ENCODE results near the gene SPOCK2.
"Not testable (repeated sequence)": the region's sequence is repeated elsewhere in the genome, so short reads cannot be mapped to it uniquely, and the experiment has no call there.

Gene SPOCK2

DNA sequence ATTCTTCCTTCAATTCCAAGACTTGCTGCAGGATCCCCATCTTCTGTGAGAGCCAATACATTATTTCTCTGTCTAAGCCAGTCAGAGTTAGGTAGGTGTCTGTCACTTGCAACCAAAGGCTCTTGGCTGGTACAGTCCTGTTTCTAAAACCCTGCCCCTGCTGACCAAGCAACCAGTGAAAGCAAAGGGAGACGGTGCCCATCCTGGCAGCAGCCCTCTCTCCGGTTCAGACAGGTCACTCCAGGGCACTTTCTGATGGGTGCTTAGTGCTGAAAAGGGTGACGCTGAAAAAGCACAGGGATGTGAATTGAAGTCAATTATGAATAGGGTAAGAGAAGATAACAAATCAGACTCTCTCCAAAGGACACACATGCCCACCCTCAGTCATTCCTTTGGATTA is 37.5 kb downstream of the SPOCK2 start:
- no peak for DNase-seq

DNA sequence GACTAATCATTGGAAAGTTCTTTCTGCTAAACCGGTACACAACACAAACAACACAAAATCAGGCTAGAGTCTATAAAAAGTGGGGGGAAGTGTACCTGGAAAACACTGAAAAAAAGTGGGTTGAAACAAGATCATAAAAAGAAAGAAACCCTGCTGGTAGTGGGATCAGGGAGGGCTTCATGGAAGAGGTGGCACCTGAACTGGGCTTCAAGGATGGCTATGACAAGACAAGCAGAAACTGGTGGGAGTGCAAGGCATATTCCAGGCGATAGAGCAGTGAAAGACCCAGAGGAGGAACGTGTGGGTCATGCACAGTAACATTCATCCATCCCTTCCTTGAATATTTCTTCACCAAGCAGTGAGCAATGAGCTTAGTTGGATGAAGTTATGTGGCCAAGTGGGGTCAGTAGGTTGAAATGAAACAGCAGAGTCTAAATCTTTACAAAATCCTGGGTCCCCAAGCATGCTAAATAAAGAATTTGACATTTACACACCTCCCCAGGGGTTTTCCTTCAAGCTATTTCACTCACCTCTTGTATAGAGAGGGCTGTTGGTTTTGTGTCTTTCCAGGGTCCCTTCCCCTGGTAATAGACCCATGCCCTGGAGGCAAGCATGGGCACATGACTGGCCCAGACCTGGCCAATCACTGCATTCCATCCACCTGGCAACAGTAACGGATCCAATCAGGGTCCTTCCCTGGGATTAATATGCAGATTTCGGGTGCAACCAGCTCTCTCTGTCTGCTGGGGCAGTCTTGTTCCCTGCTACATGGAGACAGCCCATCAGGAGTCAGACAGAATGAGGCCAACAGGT is 38.2 kb downstream of the SPOCK2 start:
- no peak for DNase-seq

DNA sequence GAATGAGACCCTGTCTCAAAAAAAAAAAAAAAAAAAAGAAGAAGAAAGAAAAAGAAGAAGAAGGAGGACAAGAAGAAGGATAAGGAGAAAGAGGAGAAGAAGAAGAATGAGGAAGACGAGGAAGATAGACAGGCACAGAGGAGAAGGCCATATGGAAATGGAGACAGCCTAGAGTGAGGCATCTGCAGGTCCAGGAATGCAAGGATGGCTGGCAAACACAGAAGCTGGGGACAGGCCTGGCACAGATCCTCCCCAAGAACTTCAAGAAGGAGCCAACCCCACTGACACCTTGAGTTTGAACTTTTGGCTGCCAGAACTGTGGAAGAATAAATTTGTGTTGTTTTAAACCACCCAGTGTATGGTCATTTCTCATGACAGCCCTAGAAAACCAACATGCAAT is 38.9 kb downstream of the SPOCK2 start:
- DNase-seq = no peak

DNA sequence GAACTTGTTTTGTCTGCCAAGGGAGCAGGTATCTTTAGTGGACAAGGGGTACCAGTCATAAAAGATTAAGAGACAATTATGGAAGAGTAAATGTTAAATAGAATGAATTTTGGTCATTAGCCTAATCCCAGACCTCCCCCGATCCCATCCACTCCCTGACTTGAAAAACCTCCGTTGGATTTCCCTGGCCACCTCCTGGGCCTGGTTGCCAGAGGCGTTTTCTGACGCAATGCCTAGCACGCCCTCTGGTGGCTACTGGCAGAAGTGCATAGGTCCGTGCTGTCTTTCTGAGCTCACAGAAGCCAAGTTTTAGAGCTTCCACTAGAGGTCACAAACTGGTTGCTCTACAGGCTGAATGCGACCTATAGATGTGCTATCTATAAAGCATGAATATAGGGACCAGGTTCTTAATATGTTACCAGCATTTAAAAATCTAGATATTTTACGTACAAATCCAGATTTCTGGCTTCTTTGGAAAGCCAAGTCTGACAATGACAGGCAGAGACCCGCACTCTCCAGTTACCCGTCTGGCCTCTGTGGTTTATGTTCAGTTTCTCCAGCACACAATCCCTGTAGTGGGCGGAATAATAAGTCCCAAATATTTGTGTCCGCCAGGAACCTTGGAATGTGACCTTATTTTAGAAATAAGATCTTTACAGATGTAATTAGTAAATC is 39.8 kb downstream of the SPOCK2 start:
- DNase-seq = peak; percentile 61 to 84

DNA sequence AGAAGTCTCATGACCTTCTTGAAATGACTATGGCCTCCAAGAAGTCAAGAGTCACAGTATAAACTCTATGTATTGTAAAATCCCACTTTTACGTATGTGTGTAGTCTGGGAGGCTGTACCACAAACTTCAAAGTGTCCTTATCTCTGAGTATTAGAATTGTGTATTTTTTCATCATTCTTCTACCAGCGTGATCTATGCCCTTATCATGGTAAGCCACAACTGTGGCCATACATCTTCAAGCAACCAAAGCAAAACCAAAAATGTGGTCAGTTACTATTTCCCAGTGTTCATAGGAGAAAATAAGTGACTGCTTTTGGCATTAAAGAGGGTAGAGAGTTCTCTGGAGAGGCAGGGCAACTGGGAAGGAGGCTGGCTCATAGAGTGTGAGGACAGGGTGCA is 42.8 kb downstream of the SPOCK2 start:
- DNase-seq = no peak

DNA sequence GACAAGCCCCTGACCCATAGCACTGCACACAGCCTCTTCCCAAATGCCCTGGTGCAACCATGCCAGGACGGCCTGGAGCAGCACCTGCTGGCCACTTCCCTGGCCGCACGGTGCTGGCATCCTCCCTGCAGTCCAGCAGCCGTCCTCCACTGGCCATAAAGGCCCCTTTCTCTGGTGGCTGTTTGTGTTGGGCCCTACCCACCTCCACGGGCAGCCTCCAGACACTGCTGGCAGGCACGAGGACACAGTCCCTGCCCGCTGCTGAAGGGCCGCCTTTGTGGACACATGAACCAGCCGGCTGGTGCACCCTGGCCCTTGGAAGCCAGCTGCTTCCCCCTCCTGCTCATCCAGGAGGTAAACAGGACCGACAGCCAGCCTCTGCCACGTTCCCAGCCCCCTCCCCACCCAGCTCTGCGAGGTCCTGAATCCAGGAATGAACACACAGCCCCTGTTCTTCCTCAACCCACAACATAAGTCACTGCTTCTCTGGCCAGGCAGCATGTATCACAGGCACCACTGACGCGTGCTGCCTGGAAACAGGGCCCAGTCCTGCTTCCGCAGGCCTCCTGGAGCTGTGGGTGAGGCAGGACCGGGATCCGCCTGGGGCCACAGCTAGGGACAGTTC is 43.8 kb downstream of the SPOCK2 start:
- DNase-seq = no peak

DNA sequence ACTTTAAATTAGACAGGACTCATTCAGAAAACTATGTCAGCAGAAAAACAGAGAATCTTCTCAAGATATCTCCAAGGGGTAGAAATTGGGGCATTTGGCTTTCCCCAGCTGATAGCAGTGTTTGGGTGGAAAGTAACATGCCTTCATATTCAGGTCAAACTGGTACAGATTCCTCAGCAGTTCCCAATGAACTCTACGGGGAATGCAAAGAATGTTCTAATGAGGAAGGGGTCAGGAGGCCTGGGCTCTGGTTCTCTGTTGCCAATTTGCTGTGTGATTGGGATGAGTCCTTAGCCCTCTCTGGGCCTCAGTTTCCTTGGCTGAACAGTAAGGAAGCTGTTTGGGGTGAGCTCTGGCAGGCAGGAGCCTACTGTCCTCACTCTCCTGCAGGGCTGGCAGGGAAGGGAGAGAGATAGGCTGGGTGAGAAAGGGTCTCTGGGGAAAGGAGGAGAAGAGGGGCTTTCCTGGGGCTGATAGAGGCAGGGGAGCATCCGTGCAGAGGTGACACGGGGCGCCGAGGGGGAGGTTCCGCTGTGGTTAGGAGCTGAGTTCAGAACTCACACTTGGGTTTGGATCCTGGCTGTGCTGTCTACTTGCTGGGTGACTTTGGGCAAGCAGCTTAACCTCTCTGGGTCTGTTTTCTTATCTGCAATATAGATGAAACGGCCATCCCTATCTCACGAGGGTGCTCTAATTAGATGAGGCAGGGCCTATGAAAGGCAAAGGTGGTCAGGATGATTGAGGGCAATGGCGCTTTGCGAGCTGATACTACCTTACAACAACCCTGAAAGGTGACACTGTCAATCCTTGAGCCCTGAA is 45.1 kb downstream of the SPOCK2 start:
- DNase-seq = no peak

DNA sequence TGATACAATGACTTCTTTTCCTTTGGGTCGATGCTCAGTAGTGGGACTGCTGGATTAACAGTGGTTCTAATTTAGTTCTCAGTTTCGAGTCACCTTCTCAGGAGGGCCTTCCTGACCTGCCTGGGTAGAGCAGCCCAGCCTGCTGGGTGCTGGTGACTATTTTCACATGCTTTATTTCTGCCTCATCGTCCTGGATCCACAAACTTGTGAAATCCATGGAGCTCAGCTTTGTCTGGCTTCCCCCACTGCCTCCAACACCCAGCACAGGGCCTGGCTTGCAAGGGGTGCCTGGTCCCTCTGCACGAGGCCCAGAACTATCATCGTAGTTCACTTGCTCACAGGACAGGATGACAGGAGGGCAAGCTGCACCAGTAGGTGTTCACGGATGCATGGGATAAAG is 46.9 kb downstream of the SPOCK2 start:
- no peak for DNase-seq

DNA sequence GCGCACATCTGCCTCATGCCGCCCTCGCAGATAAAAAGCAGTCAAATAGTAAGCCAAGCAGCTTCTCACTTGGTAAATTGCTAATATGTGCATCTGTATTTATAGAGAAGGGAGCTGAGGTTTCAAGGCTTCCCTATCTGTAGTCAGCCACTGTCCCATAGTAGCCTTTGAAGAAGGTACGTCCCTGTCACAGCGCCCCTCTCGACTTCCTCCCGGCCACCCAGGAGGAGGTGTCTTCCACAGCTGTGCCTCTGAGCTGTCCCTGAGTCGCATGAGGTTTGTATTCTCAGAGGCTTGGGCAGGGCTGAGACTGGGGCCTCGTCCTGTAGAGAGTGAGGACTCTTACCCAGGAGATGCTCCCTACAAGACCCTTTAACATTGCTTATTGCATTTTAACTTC is 49.0 kb downstream of the SPOCK2 start:
- no peak for DNase-seq

DNA sequence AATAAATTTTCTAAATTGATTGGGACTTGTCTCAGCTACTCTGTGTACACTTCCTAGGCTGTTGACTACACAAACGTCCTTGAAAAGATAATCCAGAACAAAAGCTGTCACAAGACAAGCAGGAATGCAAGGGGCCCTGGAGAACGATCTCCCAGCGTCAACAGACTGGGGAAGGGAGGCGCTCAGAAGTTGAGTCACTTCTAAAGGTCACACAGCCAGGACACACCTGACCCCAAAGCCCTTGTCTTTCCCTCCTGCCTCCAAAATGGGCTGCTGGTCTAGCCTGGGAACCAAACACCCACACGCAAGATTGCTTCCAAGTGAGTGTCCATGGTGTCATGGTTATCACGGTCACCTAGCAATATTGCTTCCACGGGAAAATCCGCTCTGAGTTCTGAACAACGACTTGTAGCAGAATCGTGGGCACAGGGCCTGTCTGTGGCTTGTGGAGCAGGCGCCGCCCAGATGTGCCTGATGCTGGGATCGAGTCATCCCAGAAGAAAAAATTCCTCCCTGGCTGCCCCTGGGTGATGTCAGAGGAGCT is 49.8 kb downstream of the SPOCK2 start:
- DNase-seq = no peak

DNA sequence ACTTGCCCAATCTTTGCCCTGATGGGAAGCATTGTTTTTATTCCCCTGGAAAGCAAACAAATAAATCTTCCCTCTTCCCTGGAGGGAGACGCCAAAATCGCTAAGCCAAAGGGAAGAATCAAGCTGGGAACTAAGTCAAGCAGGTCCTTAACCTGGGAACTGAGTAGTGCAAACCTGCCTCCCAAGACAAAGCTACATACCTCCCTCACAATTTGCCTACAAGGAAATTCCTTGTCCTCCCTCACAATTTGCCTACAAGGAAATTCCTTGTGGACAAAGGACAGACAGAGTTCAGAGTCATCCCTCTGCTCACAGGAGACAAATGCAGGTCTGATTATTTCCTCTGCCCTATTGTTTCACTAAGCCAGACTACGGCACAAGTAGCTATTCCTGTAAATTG is 50.5 kb downstream of the SPOCK2 start:
- DNase-seq = no peak

DNA sequence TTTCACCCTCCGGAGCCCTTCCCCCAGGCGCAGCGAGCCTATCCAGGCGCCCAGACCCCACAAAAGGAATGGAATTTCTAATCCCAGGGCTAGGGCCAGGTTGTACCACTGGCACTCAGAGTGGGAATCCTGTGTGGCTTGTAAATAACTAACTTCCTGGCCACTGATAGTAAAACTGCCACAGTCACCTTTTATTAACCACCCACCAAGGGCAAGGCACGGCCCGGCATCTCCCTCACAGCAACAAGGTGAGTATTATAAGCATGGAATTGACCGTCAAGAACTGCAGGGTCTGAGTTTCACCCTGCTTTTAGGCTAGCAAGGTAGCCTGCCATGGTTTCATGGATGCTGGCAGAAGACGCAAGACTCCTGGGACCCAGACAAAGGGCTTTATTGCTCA is 51.1 kb downstream of the SPOCK2 start:
- DNase-seq = no peak

DNA sequence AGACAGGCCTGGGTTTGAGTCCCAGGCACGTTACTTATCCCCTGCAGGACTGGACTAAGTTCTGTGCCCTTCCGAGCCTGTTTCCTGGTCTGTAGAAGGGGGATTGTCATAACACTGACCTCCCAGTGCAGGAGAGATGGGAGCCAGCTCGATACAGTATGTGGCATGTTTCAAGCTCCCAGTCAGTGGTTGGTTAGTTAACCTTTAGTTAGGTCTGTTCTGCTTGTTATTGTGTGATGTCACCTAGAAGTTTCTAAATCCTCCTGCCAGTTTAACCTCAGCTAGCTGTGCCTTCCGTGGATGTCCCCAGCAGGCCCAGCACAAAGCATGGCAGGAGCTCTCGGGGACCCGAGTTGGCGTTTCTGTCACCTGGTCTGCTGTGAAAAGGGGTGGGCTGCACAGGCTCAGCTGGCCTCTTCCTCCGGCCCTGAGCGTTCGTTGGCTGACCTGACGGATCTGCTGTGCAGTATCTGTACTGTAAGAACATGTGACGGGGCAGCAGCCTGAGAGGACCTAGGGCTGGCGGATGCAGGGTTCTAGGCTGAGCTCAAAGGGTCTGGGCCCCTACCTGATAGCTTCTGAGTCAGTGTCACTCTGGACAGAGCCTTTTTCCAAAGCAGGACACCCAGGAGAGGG is 53.0 kb downstream of the SPOCK2 start:
- no peak for DNase-seq

DNA sequence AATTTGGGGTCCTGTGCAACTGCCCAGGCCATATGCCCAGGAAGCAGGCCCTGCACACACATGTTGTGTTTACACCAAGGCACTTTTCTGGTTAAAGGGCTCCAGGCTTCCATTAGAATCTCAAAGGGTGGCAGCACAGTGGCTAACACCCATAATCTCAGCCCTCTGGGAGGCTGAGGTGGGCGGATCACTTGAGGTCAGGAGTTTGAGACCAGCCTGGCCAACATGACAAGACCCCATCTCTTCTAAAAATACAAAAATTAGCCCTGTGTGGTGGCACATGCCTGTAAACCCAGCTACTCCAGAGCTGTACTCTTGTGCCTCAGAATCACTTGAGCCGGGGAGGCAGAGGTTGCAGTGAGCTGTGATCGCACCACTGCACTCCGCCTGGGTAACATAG is 53.6 kb downstream of the SPOCK2 start:
- no peak for DNase-seq

DNA sequence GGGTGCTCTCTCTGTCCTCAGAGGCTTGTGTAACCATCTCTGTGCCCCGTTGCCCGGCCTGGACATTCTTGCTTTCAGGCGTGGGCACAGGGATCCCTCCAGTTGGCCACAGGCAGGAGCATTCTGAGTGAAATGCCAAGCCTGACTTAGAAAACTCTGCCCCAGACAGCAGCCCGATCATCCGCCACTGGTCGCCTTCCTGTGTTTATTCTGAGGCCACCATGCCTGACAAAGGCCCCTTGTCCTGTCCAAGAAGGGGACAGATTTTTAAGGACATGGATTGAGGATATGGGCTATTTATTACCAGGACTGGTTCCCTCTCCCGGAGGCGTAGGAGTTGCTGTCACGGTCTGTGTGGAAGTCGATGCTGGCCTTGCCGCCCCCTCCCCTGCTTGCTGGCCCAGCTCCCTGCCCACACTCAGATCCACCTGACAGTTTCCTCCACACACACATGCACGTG is 54.3 kb downstream of the SPOCK2 start:
- no peak for DNase-seq

DNA sequence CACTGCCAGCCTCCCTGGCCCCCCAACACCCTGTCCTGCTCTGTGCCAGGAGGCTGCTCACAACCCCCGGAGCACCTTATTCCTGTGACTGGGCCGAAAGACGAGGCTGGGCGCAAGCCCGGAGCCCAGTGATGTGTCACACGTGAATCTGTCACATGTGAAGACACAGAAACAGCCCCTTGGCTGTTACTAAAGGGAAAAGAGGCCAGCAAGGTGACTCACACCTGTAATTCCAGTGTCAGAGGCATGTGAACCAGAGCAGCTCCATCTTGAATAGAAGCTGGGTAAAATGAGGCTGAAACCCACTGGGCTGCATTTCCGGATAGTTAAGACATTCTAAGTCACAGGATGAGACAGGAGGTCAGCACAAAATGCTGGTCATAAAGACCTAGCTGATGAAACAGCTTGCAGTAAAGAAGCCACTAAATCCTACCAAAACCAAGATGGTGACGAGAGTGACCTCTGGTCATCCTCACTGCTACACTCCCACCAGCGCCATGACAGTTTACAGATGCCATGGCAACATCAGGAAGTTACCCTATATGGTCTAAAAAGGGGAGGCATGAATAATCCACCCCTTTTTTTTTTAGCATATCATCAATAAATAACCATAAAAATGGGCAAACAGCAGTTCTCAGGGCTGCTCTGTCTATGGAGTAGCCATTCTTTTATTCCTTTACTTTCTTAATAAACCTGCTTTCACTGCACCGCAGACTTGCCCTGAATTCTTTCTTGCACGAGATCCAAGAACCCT is 55.8 kb downstream of the SPOCK2 start:
- DNase-seq = not testable (repeated sequence)

DNA sequence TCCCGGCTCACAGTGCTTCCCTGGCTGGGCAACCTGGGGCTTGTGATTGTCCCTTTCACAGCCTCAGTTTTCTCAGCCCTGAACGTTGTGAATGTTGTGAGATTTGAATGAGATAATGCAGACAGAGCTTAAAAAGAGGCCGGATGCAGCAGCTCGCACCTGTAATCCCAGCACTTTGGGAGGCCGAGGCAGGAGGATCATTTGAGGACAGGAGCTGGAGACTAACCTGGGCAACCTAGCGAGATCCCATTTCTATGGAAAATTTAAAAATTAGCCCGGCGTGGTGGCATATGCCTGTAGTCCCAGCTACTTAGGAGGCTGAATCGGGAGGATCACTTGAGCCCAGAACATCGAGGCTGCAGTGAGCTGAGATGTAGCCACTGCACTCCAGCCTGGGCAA is 56.6 kb downstream of the SPOCK2 start:
- no peak for DNase-seq

DNA sequence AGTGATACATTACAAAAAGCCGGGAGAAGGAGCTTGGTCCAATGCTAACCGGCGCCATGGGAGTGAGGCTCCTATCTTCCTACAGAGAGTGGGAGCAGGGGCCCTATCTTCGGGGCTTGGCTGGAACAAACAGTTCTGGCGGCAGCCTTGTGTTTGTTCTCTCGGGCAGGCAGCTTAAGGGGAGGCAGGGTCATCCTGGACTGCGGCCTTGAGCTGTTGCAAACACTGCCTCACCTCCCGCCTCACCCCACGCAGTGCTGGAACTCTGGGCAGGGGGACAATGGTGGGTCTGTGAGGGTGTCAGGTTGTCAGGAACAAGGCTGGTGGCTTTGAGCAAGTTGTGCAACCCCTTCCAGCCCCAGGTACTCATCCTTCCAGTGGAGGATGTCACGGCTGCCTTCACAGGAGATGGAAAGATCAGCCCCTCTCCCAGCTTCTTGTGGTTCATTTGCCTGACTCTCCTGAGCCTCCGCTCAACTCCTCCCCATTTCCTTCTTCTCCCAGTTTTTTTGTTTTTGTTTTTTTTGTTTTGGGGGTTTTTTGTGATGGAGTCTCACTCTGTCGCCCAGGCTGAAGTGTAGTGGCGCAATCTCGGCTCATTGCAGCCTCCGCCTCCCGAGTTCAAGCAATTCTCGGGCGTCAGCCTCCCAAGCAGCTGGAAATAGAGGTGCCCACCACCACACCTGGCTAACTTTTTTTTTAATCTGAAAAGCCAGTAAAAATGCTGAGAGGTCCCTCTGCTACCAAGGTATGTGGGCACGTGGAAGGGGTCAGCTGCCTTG is 57.4 kb downstream of the SPOCK2 start:
- DNase-seq = no peak

DNA sequence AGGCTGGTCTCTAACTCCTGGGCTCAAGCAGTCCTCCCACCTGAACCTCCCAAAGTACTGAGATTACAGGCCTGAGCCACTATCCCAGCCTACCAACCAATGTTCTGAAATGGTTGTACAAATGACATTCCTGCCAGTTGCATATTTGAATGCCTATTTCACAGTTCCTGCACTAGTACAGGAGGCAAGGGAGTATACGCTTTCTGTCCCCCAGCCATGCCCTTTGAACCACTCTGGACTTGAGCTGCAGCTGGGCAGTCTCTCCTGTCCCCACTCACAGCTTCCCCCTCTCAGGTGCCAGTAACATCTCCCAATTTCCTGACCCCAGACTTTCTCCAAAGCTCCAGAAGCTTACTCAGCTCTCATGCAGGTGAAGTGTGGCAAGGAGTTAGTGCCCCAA is 58.9 kb downstream of the SPOCK2 start:
- no peak for DNase-seq

DNA sequence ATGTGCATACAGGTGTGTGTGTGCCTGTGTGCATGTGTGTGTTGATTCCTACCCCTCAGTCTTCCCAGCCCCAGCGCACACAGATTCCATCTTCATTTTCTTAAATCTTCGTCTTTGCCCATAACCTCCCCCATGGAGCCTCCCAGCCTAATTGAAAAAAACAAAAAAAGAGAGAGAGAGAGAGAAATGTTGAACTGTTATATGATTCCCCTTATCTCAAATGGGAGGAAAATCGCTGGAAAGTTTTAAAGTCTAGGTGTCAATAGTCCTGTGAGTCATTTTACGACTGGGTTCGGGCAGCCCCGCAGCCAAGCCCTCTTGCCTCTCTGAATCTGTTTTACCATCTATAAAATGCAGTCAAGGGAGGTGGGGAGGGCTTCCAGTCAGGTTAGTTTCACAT is 60.9 kb downstream of the SPOCK2 start:
- no peak for DNase-seq
